NOMO-1 treated with dmso at 0.1 percent for 144 hours (cell line): ENCODE measurements around the gene PLB1.
"Not testable (repeated sequence)": the region's sequence is repeated elsewhere in the genome, so short reads cannot be mapped to it uniquely, and the experiment has no call there.

Experiments used
- DNase-seq: peaks from one replicate; lab custom pipeline; 2025; ENCODE audit not compliant: unreplicated experiment; lab: John Stamatoyannopoulos, UW

PLB1 gene

GRCh38 chr2:28662044-28662443 is 166.2 kb downstream of the PLB1 start:
- DNase-seq: no peak

GRCh38 chr2:28662468-28663181 is 166.8 kb downstream of the PLB1 start:
- DNase-seq: no peak

GRCh38 chr2:28663359-28663758 is 167.5 kb downstream of the PLB1 start:
- no peak for DNase-seq

- DNase-seq: no peak
Measured at GRCh38 chr2:28664120-28664842, 168.4 kb downstream of the PLB1 start.

GRCh38 chr2:28665041-28665704 is 169.3 kb downstream of the PLB1 start:
- DNase-seq: no peak

- DNase-seq: not testable (repeated sequence)
Measured at GRCh38 chr2:28665811-28666377, 170.0 kb downstream of the PLB1 start.

GRCh38 chr2:28666496-28667184 is 170.8 kb downstream of the PLB1 start:
- no peak for DNase-seq

- DNase-seq: no peak
Measured at GRCh38 chr2:28667261-28667660, 171.4 kb downstream of the PLB1 start.

- DNase-seq: no peak
Measured at GRCh38 chr2:28668106-28668814, 172.4 kb downstream of the PLB1 start.

- no peak for DNase-seq
Measured at GRCh38 chr2:28668880-28669279, 173.0 kb downstream of the PLB1 start.

GRCh38 chr2:28670856-28671255 is 175.0 kb downstream of the PLB1 start:
- no peak for DNase-seq

- DNase-seq: no peak
Measured at GRCh38 chr2:28673338-28673737, 177.5 kb downstream of the PLB1 start.

GRCh38 chr2:28674062-28674712 is 178.3 kb downstream of the PLB1 start:
- DNase-seq: no peak

GRCh38 chr2:28674713-28675068 is 178.8 kb downstream of the PLB1 start:
- no peak for DNase-seq

GRCh38 chr2:28676152-28676835 is 180.4 kb downstream of the PLB1 start:
- no peak for DNase-seq

- DNase-seq: no peak
Measured at GRCh38 chr2:28678175-28678855, 182.5 kb downstream of the PLB1 start.

GRCh38 chr2:28678944-28679343 is 183.1 kb downstream of the PLB1 start:
- DNase-seq: no peak

GRCh38 chr2:28680657-28681056 is 184.8 kb downstream of the PLB1 start:
- DNase-seq: no peak

- no peak for DNase-seq
Measured at GRCh38 chr2:28681158-28681571, 185.3 kb downstream of the PLB1 start.
